Stimulated activated CD4-positive, alpha-beta T cell treated with anti-CD3 and anti-CD28 coated beads, Interleukin-4, amount 100 ng/mL, for 48 hours (primary cell): ENCODE data around the gene CS.
A peak's percentile ranks its signal among the peaks of the same experiment; 100 is the strongest.
"Not testable (repeated sequence)": the region's sequence is repeated elsewhere in the genome, so short reads cannot be mapped to it uniquely, and the experiment has no call there.

Experiments used
- DNase-seq, 2 donors: peaks; one replicate each; pipeline ENCODE4 v3.0.0-alpha.2; 2020; ENCODE audit warnings: low read depth in 2 of 2

The CS gene

GRCh38 chr12:56299853-56300643 is at the start of gene CS:
Gene CS, minus strand, starts transcription at chr12:56300330. Its CDS starts 129 bp downstream, at chr12:56300201.
- DNase-seq: peak; percentile 97 to 98

- no peak for DNase-seq
Measured at GRCh38 chr12:56348776-56349175, 48.6 kb upstream of the CS start.

GRCh38 chr12:56347255-56347654 is 47.1 kb upstream of the CS start:
- DNase-seq: not testable (repeated sequence)

GRCh38 chr12:56346675-56347074 is 46.5 kb upstream of the CS start:
- no peak for DNase-seq

GRCh38 chr12:56342290-56342689 is 42.2 kb upstream of the CS start:
- DNase-seq: not testable (repeated sequence)

- DNase-seq: no peak
Measured at GRCh38 chr12:56341616-56342015, 41.5 kb upstream of the CS start.

- no peak for DNase-seq
Measured at GRCh38 chr12:56339158-56339422, 39.0 kb upstream of the CS start.

GRCh38 chr12:56338308-56339157 is 38.4 kb upstream of the CS start, which contains the start of gene IL23A:
Gene IL23A, plus strand, starts transcription at chr12:56338884. Its CDS starts 161 bp downstream, at chr12:56339045.
- DNase-seq: peak; percentile 64 to 86

GRCh38 chr12:56337753-56338251 is 37.7 kb upstream of the CS start:
- no peak for DNase-seq

GRCh38 chr12:56336361-56337167 is 36.4 kb upstream of the CS start:
- no peak for DNase-seq

GRCh38 chr12:56335527-56335926 is 35.4 kb upstream of the CS start:
- not testable (repeated sequence) for DNase-seq

GRCh38 chr12:56334490-56334793 is 34.3 kb upstream of the CS start:
- DNase-seq: no peak

GRCh38 chr12:56333679-56334489 is 33.8 kb upstream of the CS start, which contains the start of gene PAN2:
Gene PAN2, minus strand, starts transcription at chr12:56334000. Its CDS starts 906 bp downstream, at chr12:56333094.
- peak; percentile 82 to 90 for DNase-seq

- no peak for DNase-seq
Measured at GRCh38 chr12:56333197-56333678, 33.1 kb upstream of the CS start.

GRCh38 chr12:56332512-56333196 is 32.5 kb upstream of the CS start:
- DNase-seq: no peak

GRCh38 chr12:56330936-56331490 is 30.9 kb upstream of the CS start:
- DNase-seq: no peak

- no peak for DNase-seq
Measured at GRCh38 chr12:56326533-56326932, 26.4 kb upstream of the CS start.

- DNase-seq: no peak
Measured at GRCh38 chr12:56326126-56326525, 26.0 kb upstream of the CS start.

- DNase-seq: no peak
Measured at GRCh38 chr12:56324206-56324605, 24.1 kb upstream of the CS start.

- not testable (repeated sequence) for DNase-seq
Measured at GRCh38 chr12:56321610-56322009, 21.5 kb upstream of the CS start.
